WTC11 (cell line): Measurements from ENCODE around the gene OR52J3.
"Not testable (repeated sequence)": the region's sequence is repeated elsewhere in the genome, so short reads cannot be mapped to it uniquely, and the experiment has no call there.

Experiments used
- ATF2 ChIP-seq: sonication (generic); formaldehyde crosslinking; IDR thresholded peaks from 2 replicates; pipeline ENCODE4 v1.8.1; 2022; ENCODE audit warnings: low read depth, missing genetic modification reagents, borderline replicate concordance
- CDX4 ChIP-seq: fragments of 250-450 bp; sonication (Bioruptor Pico); IDR thresholded peaks from 2 replicates; pipeline ENCODE4 v1.9.0; 2021; ENCODE audit warnings: moderate library complexity, mild to moderate bottlenecking, inconsistent platforms, borderline replicate concordance
- CREM ChIP-seq: sonication (generic); formaldehyde crosslinking; IDR thresholded peaks from 2 replicates; pipeline ENCODE4 v1.8.1; 2022; ENCODE audit warnings: mild to moderate bottlenecking, missing genetic modification reagents, moderate library complexity
- CTCF ChIP-seq: fragments of 200-600 bp; IDR thresholded peaks from 2 replicates; pipeline ENCODE4 v1.8.0; 2022; ENCODE audit warnings: antibody characterized with exemption
- MAX ChIP-seq: sonication (generic); formaldehyde crosslinking; IDR thresholded peaks from 2 replicates; pipeline ENCODE4 v1.8.0; 2022; ENCODE audit warnings: mild to moderate bottlenecking, missing genetic modification reagents
- SP1 ChIP-seq: sonication (generic); formaldehyde crosslinking; conservative IDR thresholded peaks from 2 replicates; pipeline ENCODE4 v1.8.1; 2022; ENCODE audit warnings: missing genetic modification reagents
- ZNF423 ChIP-seq: fragments of 250-450 bp; sonication (Bioruptor Pico); IDR thresholded peaks from 2 replicates; pipeline ENCODE4 v2.1.2; 2022; ENCODE audit warnings: mild to moderate bottlenecking, moderate library complexity

GRCh38 chr11:5058679-5059078 is 12.4 kb downstream of the OR52J3 start:
- TF ChIP-seq CTCF; MAX (CRISPR knock-in tag); ATF2 (CRISPR knock-in tag); ZNF423 (CRISPR knock-in tag); SP1 (CRISPR knock-in tag); CDX4; CREM (CRISPR knock-in tag): not testable (repeated sequence)
